ENCODE data around the gene GSE1.

The GSE1 gene

GRCh38 chr16:85621698-85622428, 8.7 kb downstream of the GSE1 start:
- DNase-seq (ENCODE audit: low read depth) = no peak

DNA sequence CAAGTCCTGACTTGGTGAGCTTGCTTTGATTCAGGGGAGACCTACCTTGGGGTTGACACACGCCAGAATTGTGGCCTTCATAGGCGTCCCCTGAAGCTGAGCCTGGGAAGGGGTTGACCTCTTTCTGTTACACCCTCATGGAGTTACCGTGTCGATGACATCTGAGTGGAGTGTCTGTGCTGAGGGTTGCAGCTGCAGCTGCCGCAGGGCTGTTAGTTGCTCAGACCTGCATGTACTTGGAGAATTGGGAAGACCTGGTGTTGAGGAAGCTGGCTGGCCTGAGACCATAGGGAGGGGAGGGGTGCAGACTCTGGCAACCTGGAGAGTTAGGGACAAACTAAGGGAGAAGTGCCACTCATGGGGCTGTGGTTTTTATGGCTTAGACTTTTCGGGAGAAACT, 9.6 kb downstream of the GSE1 start:
- DNase-seq (ENCODE audit: low read depth) = no peak

GRCh38 chr16:85623250-85623649, 10.1 kb downstream of the GSE1 start:
- DNase-seq (ENCODE audit: low read depth) = no peak

DNA sequence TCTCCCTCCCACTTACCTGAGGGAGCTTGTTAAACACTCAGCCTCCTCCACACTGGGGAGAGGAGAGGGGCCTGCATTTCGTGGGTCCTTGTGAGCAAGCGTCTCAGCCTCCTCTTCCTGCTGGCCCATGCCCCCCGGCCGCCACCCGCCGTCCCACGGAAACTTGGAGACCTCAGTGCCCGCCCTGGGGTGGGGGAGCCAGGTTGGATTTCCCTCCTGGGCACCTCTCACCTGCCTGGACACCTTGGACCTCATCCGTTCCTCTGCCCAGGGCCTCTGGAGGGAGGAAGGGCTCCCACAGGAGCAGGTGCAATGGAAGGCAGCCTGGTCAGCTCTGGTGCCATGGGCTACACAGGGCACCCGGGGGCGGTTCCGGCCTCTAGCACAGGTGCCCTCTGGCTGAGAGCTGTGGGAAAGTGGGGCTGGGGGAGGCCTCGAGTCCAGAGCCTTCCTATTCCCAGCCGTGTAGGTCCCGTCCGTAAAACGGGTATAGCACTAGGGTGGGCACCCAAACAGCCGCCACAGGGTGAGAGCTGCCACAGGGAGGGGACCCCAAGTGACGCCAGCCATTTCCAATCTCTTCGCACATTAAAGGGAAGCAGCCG, 11.0 kb downstream of the GSE1 start:
- no peak for DNase-seq (ENCODE audit: low read depth)

DNA sequence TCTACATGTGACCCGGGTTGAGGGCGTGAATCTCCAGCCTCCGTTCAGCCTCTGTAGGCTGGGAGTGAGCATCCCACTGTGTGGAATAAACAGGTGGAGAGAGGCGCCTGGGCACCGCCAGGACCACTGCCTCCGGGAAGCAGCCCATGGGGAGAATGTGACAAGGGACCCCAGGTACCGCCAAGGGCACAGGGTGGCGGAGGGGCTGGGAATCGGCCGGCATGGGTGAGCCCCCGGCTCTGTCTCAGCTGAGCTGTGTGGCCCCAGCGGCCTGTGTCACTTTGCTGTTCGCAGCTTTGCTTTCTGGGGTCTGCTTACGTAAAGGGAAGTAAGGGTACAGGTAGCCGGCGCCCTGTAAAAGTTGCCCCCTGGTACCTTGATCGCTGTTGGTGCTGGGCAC, 11.5 kb downstream of the GSE1 start:
- DNase-seq (ENCODE audit: low read depth) = no peak

DNA sequence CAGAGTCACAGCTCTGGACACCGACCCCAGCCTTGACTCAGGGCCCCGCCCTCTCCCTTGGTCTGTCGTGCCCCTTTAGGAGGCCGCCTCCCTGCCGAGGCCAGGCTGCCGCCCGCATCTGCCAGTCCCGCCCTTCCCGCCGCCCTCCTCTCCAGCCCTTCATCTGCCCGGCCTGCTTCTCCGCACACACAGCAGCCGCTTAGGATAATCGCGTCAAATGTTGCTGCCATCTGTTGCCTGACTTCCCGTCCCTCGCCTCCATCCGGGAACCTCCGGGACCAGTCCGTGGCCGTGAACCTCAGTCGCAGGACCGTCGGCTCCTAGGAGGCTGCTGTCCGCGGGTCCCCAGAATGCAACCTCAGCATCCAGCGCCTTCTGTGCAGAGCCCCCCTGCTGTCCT, 11.9 kb downstream of the GSE1 start:
- no peak for DNase-seq (ENCODE audit: low read depth)

- no peak for DNase-seq (ENCODE audit: low read depth)
Observed at GRCh38 chr16:85625485-85626117, 12.5 kb downstream of the GSE1 start.

GRCh38 chr16:85626191-85626981, 13.3 kb downstream of the GSE1 start:
- no peak for DNase-seq (ENCODE audit: low read depth)

DNA sequence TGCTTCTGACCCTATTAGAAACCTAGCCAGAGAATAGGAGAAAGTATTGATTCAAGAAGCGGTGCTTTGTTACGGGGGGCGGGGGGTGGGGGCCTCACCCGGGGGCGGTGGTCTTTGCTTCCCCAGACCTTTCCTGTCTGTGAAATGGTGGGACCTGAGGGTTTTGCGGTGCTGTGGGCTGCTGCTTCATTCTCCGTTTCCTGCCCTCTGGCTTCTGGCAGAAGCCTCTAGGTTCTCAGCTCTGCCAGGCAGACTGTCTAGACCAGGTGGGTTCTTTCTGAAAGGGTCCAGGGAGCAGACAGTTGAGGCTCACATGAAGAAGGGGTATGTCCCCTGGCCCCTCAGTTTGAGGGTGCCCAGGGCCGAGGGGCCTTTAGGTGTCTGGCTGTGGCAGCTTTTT, 14.0 kb downstream of the GSE1 start:
- no peak for DNase-seq (ENCODE audit: low read depth)

DNA sequence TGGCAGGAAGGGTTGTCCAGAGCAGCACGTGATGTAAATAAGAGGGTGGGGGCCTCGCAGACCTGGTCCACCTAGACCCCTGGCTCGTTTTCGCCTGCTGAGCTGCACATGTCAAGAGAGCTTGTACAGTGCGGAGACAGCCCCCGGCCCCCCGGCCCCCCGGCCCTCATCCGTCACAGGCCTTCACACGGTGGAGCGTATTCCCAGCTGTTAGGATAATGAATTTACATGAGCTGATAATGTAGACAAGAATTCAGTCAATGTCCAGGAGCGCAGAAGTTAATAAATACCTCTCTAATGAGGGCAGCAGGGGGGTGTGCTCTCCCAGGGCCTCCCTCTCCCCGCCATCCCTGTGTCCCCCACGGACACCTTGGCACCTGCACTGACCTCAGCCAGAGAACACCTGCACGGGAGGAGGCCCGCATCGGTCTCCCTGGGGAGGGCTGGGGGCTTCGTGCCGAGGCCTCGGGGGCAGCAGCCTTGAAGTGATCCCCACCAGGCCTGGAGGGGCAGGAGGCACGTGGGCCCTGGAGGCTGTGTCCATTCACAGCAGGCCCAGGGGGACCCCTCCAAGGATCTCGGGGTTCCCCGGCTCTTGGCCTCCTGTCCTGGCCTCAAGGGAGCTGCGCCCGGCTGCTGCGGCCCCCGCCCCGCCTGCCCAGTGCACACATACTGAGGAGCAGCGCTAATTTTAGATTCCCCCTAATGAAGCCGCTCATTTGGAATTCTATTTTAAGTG, 14.6 kb downstream of the GSE1 start:
- no peak for DNase-seq (ENCODE audit: low read depth)

GRCh38 chr16:85628265-85628556, 15.1 kb downstream of the GSE1 start:
- no peak for DNase-seq (ENCODE audit: low read depth)

- DNase-seq (ENCODE audit: low read depth) = no peak
Observed at GRCh38 chr16:85628645-85629044, 15.5 kb downstream of the GSE1 start.

- DNase-seq (ENCODE audit: low read depth) = no peak
Observed at GRCh38 chr16:85629326-85629725, 16.2 kb downstream of the GSE1 start.

- no peak for DNase-seq (ENCODE audit: low read depth)
Observed at GRCh38 chr16:85629853-85630252, 16.7 kb downstream of the GSE1 start.

- DNase-seq (ENCODE audit: low read depth) = no peak
Observed at GRCh38 chr16:85631230-85631629, 18.1 kb downstream of the GSE1 start.

- no peak for DNase-seq (ENCODE audit: low read depth)
Observed at GRCh38 chr16:85631802-85632393, 18.8 kb downstream of the GSE1 start.

GRCh38 chr16:85632709-85633437, 19.8 kb downstream of the GSE1 start:
- DNase-seq (ENCODE audit: low read depth) = no peak

GRCh38 chr16:85633438-85633743, 20.3 kb downstream of the GSE1 start:
- no peak for DNase-seq (ENCODE audit: low read depth)

DNA sequence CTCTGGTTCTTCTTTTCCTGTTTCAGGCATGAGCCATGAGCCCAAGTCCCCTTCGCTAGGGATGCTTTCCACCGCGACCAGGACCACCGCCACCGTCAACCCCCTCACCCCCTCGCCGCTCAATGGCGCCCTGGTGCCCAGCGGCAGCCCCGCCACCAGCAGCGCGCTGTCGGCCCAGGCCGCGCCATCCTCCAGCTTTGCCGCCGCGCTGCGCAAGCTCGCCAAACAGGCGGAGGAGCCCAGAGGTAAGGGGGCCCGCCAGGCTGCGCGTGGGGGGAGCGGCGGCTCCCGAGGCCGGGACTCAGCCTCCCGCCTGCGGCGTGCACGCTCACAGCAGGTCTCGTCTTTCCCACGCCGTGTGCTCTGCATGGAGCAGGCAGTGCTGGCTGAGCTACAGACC, 20.8 kb downstream of the GSE1 start:
- DNase-seq (ENCODE audit: low read depth) = no peak

DNA sequence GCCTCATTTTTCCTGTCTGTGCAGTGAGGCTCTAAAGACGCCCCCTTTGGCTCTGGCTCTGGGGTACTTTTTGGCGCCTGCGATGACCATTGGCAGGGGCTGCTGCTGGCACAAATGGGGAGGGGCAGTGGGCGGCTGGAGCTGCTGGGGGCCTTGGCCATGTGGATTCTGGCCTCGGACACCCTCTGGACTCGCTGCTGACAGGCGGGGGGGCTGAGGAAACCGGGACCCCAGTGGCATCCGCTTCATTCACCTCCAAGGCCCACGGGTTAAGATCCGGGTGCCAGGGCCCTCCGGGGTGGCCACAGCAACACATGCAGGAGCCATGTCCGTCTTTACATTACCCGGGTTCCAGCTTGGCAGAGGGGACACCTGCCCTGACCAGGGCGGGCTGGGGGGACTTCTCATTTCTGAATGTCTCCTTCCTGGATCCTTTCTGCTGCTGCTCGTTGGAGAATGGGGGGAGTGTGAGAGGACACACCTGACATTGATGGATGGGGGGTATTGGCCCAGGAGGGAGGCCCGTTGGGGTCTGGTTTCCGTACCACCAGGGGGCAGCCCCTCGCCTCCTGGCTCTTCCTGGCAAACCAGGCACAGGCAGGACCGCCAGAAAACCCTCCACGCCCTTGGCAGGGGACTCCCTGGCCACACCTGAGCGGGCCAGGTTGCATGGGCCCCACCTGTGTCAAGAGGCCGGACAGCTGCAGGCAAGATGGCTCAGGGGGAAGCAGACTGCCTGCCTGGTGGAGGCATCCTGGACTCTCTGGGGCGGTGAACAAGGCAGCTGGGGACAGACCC, 21.8 kb downstream of the GSE1 start:
- DNase-seq (ENCODE audit: low read depth) = no peak
